Smooth muscle cell of the brain vasculature (primary cell): ENCODE results near the gene DPP6.

Experiments used
- DNase-seq: peaks from one replicate; pipeline ENCODE4 v3.0.0-alpha.2; 2012; ENCODE audit warnings: low read depth, low spot score

DPP6 gene

DNA sequence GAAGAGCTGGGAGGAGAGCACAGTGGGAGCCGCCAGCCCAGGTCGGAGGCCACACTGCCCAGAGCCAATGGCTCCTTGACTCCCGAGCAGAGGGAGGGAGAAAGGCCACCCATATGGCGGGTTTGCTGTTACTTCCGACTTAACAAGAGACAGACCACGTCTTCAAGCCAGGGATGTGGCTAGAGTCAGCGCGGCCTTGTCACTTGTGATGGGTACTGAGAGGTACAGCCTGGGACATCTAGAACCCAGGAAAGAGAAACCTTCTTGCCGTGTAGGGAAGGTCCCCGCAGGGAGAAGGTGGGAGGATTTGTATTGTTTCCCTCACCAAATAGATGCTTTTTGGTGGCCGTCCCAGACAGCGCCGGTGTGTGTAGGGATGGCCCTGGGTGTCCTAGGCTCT, 823.1 kb downstream of the DPP6 start:
- DNase-seq = no peak

- DNase-seq = no peak
Observed at GRCh38 chr7:154876516-154876915, 824.3 kb downstream of the DPP6 start.

DNA sequence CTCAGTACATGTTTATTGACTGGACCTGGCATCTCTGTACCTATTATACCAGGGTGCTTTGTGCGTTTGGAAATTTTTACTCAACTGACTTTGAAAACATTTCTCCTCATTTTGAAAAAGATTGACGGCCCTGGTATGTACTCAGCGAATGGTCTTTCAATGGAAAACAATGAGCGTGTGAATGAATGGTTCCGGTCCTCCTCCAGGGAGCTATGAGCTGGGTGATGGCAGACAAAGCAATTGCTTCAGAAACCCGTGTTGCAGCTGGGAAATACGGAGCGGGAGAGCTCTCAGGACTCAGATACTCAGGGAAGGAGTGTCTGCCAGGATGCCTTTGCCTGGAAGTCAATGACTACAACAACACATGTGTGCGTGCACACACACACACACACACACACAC, 824.8 kb downstream of the DPP6 start:
- no peak for DNase-seq

DNA sequence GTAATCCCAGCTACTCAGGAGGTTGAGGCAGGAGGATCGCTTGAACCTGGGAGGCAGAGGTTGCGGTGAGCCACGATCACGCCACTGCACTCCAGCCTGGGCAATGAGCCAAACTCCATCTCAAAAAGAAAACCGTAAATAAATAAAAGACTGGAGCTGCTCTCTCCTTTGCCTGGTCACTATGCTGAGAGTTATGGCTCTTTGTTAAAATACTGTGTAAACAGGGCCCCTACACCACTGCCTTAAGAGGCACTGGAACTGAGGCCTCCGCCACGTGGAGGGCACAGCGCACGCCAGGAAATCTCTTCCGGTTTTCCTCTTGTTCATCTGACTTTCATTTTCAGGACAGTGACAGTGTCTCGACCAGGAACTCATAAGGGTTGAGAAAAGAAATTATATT, 827.4 kb downstream of the DPP6 start:
- DNase-seq = no peak

- DNase-seq = no peak
Observed at GRCh38 chr7:154880513-154880912, 828.3 kb downstream of the DPP6 start.

- DNase-seq = no peak
Observed at GRCh38 chr7:154881026-154881425, 828.8 kb downstream of the DPP6 start.

DNA sequence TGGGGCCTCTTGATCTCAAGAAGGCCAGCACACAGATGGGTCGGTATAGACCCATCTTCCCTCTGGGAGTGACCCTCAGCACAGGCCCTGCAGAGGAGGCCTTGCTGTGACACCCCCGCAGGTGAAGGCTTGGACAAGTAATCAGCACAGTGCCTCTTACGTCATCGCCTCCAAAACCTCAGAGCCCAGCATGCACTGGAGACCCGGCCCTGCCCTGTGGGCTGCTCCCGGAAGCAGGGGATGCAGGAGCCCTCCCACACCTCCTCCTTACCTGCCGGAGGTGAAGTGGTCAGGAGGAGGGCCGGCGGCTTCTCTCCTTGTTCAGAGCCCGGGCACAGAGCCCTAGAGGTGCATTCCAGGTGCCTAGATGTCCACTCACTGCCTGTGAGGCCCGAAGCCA, 829.3 kb downstream of the DPP6 start:
- DNase-seq = no peak

- no peak for DNase-seq
Observed at GRCh38 chr7:154882931-154883474, 830.8 kb downstream of the DPP6 start.

DNA sequence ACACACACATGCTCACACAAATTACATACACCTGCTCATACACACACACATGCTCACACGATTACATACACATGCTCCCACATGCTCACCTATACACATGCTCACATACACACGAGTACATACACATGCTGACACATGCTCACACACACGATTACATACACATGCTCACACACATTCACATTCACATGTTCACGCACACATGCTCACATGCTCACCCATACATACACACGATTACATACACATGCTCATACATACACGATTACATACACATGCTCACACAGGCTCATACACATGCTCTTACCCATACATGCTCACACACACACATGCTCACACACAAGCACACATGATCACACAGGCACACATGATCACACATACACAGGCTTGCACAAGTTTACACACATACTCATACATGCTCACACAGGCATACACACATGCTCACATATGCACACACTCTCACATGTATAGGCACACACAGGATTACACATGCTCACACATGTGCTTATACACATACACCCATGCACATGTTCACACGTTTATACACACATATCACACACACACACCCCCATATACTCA, 832.2 kb downstream of the DPP6 start:
- no peak for DNase-seq

DNA sequence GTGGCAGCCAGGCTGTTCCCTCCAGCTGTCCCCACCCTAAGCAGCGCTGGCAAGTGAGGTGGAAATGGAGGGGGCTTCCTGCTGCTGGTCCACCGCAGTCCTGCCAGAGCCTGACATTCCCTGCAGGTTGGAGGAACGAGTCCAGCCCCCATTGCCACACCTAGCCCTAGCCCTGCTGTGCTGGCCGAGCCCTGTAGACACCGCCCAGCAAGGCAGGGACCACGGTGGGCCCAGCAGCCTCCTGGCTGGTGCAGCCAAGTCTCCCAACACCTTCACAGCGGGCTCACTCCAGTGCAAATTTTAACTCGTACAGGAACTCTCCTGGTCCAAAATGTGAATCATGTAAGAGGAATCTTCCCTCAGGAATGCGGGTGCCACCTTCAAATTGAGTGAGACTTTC, 834.4 kb downstream of the DPP6 start:
- DNase-seq = no peak

- DNase-seq = no peak
Observed at GRCh38 chr7:154888690-154889089, 836.5 kb downstream of the DPP6 start.

- DNase-seq = no peak
Observed at GRCh38 chr7:154892459-154892858, 840.3 kb downstream of the DPP6 start.

GRCh38 chr7:154896076-154896475, 843.9 kb downstream of the DPP6 start:
- DNase-seq = no peak

DNA sequence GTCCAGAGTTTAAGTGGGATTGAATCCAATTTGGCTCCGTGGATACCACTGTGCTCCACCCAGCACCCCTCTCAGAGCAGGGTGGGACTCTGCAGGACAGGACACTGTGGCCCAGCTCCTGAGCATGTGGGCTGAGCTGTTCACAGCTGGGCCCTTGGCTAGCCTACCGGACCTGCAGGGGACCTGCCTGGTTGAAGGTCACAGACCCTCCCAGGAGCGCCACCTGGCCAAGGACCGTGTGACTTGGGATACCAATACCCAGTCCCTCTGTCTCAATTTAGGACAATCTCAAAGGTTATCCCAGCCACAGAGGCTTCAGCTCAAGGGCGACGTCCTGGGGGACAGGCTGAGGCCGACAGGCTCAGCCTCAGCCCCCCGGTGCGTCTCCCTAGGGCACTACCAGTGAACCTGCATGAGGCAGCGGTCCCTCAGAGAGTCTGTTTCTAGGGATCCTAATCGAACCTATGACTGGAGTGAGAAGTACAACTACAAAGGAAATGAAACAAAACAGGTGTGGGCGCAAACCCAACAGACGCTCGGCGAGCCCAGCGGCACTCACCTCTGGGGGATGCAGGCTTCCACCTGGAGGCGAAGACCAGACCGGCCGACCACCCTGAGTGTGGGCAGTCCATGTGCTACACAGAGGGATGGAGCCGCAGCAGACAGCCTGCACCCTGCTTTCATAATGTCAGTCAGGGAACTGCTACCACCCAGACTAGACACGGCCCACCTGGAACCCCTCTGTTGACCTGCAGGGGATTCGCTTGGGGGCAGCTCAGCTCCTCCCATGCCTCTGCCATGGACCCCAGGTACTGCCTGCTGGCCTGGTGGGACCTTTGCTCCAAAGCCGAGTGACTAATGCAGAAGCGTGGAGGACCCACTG, 847.0 kb downstream of the DPP6 start:
- DNase-seq = no peak

DNA sequence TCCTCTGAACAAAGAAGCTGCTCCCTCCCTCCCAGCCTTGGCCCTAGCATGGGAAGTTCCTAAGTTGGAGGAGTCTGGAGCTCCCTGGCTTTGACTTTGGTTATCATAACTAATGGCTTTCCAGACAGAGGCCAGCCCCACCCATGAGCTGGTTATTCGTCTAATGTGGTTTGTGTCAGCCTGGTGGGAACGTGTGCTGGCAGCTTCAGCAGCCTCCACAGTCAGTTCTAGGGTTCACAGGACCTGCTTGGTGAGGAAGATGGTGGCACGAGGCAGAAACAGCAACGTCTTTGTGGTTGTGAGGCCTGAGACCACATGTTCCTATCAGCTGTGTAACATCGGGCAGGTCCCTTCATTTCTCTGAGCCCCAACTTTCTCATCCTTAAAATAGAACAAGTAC, 847.7 kb downstream of the DPP6 start:
- no peak for DNase-seq

GRCh38 chr7:154902600-154903082, 850.4 kb downstream of the DPP6 start:
- DNase-seq = no peak

DNA sequence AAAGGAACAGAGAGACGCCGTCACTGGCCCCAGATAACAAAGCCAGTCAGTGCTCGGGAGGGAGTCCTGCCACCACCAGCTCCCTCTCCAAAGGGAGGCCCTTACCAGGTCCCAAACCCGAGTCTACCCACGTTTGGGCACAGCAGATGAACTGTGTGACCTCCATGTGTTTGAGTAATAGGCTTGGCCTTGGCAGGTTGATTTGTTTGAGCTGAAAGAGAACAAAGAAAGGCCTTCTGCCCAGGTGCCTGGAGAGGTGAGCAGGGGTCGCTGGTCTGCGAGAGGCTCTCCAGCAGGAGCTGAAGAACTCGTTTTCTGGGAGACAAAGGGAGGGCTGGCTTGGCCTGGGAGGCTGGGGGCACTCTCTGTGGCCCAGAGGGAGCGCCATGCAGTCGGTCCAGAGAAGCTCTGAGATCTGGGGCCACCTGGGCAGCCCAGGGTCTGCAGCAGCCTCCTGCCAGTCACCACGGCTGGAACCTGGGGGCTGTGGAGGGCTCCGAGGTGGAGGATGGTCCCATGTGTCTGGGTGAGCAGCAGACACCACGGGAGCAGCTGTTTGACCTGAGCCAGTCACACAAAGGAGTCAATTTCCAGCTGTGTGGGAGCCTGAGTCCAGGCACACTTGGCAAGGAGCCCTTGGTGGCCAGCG, 851.0 kb downstream of the DPP6 start:
- no peak for DNase-seq

- no peak for DNase-seq
Observed at GRCh38 chr7:154905146-154905545, 852.9 kb downstream of the DPP6 start.

- no peak for DNase-seq
Observed at GRCh38 chr7:154905615-154906014, 853.4 kb downstream of the DPP6 start.

DNA sequence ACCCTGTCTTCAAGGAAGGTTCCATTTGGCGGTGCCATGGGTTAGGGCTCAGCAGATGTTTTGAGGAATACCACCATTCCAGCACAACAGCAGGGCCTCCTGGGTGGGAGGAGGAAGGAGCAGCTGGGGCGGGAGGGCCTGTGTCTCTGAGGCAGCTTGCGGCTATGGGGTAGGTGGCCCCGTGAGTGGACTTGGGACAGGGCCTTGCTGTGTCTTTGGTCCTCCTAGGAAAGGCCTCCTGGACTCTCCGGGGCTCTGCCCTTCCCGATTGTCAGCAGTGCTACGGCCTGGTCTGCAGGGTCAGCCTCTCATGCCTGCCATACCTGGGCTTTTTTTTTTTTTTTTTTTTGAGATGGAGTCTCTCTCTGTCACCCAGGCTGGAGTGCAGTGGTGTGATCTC, 854.0 kb downstream of the DPP6 start:
- DNase-seq = no peak

DNA sequence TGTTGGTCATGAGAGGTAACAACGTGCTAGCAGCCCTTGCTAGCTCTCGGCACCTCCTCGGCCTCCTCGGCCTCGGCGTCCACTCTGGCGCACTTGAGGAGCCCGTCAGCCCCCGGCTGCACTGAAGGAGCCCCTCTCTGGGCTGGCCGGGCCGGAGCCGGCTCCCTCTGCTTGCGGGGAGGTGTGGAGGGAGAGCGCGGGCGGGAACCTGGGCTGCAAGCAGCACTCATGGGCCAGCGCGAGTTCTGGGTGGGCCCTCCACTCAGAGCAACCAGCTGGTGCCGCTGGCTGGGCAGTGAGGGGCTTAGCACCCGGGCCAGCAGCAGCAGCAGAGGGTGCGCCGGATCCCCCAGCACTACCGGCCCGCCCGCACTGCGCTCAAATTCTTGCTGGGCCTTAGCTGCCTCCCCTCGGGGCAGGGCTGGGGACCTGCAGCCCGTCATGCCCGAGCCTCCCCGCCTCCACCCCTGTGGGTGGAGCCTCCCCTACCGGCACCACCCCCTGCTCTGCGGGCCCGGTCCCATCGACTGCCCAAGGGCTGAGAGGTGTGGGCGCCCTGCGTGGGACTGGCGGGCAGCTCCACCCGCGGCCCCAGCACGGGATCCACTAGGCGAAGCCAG, 854.6 kb downstream of the DPP6 start:
- DNase-seq = no peak
